ENCODE measurements around the gene AVL9. TPM values are rescaled to one million over a fixed set of nuclear protein-coding genes. Genes with fewer than 3 reads are reported as not detected.
"Not testable (repeated sequence)": the region's sequence is repeated elsewhere in the genome, so short reads cannot be mapped to it uniquely, and the experiment has no call there.

Gene AVL9
- polyA plus RNA-seq, 3 donors, result 22.9 to 39.5 (median 33.9) TPM

DNA sequence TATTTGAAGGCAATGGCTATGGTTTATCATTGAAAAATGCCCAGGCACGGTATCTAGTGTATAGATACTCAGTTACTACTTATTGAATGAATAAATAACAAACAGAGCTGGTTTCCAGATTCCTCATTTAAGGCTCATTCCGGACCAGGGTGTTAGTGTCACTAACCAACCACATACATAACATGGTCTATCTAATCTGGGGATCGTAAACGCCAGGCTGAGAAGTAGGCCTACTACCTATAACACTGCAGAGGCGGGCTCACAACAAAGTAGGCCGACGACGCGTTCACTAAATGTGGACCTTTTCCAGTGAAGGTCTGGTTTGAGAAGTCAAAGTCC is 5.5 kb upstream of the AVL9 start:
- no peak for DNase-seq

DNA sequence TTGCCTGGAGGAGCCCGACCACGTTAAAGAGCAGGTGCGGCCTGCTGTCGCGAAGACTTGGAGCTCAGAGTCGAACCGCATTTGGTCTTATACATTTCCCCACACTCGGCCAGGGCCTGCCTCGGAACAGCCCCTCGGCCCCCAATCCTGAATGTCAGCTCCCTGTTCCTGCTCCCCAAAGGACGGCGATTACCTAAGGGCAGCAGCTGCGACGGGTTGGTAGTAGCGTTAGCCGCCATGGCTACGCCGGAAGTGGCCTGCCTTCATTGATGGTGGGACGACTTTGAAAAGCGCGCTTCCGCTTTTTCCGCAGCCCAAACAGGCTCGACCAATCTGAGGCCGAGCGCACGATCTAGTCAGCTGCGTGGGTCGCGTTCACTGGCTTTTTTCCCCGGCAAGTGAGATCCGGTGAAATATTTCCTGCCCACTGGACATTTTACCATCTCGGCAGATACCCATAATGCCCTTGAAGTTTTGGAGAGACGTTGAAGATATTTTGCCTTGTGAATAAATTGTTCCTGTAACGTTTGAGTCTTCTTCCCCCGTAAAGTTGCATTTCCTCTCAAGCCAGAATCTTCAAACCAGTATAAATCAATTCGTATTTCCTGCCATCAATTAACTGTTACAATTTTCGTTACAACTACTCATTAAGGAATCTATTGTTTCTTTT is 5.0 kb upstream of the AVL9 start, which contains the start of gene LSM5:
TSS of gene LSM5 (minus strand) at position 254 of the 670 bp plus-strand sequence. CDS start at position 239, 15 bp downstream.
- DNase-seq, result peak; percentile 92

DNA sequence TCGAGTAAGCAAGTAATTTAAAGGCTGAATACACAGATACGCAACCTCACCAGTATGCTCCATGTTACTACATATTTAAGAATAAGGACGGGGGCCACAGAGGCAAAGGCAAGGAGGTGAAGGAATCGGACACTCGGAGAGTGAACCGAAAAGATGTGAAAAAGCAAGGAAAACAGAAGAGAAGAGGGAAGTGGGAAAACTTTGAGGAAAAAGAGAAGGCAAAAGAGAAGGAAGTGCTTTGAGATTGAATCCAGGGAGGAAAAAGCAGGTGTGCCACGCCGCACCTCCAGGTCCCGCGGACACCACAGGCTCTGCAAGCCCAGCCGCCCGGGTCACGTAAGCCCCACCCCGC is 367 bp upstream of the AVL9 start:
- DNase-seq, result no peak

DNA sequence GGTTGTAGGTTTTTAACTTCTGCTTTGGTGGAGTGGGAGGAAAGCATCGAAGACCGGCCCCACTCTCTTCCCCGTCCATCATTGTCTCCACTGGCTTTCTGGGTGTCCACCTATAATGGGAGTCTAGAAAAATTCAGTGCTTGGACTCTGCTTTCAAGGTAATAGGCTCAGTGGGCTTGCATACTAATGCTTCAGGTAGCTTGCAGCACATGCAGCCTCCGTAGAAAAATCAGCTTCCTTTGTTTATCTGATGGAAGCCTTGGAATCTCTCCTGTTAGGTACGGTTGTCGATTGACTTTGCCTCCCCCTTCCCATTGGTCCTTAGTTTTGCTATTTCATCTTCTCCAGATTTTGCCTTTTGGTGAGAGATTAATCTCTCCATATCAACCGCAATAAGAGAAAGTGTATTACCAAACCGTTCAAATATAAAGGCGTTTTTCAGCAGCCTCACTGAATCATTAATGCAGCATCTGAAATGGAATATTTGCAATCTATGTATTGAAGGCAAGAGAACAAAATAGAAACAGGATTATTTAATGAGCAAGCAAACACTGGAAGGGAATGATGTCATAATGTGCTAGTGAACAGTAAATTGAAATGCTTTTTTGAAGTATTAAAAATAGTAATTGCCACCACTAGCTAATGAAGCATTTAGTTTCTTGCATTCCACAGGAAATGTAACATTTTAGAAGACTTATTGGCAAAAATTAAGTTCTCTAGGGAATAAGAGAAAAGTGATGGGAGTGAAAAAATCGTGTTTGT is 944 bp downstream of the AVL9 start:
- DNase-seq, result no peak

DNA sequence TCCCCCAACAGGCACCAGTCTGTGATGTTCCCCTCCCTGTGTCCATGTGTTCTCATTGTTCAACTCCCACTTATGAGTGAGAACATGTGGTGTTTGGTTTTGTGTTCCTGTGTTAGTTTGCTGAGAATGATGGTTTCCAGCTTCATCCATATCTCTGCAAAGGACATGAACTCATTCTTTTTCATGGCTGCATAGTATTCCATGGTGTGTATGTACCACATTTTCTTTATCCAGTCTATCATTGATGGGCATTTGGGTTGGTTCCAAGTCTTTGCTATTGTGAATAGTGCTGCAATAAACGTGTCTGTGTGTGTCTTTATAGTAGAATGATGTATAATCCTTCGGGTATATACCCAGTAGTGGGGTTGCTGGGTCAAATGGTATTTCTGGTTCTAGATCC is 4.5 kb downstream of the AVL9 start:
- DNase-seq, result not testable (repeated sequence)

DNA sequence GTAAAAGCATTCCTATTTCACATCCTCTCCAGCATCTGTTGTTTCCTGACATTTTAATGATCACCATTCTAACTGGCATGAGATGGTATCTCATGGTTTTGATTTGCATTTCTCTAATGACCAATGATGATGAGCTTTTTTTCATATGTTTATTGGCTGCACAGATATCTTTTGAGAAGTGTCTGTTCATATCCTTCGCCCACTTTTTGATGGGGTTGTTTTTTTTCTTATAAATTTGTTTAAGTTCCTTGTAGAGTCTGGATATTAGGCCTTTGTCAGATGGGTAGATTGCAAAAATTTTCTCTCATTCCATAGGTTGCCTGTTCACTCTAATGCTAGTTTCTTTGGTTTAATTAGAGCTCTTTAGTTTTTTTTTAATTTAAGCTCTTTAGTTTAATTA is 4.9 kb downstream of the AVL9 start:
- DNase-seq, result not testable (repeated sequence)

DNA sequence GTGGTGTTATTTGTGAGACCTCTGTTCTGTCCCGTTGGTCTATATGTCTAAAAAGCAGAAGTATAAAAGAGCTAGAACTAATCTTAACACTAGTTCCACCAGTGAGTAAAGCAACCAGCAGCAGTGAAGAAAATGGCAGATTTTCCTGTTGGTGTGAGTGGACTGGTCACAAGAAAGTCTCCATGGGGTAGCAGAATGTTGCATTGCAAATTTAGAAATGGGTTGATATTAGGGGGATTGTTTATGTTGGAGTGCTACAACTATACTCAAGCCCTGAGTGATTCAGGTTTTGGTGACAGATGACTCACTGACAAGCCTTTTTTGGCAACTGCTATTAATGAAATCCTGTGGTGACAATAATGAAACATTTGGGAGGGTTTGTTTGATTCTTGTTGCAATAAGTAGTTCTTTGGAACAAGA is 5.6 kb downstream of the AVL9 start:
- DNase-seq, result no peak

DNA sequence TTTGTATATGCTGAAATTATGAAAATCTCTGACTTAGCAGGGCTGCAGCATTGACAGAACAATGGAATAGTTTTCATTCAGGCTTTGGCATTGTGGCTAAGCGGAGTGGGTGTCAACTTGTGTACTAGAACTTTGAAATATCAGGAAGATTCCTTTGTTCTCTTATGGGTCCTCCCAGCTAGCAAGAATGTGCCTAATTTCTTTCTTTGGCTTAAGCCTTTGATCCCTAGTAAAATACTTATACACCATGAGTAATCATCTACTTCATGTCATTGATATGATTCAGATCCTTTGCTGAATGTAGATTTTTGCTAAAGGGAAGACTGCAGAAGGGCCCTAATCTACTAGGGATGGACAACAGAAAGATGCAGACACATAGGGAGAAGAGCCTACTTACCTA is 6.2 kb downstream of the AVL9 start:
- no peak for DNase-seq

DNA sequence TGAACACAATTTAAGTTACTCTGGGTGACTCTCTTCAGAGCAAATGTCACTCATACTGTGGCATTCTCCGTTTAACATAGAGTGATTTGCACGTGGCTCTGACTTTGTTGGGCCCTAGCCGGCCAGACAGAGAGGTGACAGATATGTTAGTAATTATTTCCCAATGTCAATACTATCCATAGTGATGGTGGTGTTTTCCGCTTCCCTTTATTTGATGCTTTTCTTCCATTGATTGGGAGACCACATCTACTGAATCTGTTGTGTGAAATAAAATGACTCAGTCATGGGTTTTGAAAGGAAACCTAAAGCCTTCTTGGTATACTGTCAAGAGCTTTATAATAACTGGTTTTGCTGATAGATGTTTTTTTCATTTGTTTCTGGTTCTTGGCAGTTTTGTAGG is 7.4 kb downstream of the AVL9 start:
- no peak for DNase-seq

DNA sequence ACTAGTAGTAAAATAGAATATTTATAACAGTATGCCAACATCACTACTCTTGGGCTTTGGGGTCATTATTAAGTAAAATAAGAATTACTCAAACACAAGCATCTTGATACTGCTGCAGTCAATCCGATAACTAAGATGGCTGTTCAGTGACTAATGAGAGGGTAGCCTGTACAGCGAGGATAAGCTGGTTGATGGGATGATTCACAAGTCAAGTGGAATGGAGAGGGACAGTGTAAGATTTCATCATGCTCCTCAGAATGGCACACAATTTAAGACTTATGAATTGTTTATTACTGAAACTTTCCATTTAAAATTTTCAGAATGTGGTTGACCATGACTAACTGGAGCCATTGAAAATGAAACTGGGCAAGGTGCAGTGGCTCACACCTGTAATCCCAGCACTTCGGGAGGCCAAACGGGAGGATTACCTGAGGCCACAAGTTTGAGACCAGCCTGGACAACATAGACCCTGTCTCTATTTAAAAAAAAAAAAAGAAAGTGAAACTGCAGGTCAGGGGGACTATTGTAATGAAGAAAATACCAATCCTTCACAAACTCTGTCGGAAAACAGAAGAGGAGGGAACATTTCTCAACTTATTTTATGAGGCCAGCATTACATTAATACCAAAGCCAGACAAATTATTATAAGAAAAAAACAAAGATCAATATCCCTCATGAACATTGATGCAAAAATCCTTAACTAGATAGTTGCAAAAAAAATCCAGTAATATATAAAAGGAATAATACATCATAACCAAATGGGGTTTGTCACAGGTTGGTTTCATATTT is 11.2 kb downstream of the AVL9 start:
- no peak for DNase-seq

DNA sequence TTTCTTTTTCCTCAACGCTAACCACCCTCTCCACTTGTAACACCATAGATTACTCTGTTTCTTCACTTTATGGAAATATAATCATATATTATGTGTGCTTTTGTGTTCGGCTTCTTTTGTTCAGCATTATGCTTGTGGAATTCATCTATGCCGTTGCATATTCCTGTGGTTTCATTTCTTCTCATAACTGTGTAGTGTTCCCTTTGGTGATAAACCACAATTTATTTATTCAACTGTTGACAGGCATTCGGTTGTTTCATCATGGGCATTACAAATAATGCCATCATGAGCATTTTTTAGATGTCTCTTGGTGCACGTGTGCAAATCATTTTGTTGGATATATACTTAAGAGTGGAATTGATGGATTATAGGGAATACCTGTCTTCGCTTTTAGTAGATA is 12.1 kb downstream of the AVL9 start:
- no peak for DNase-seq

DNA sequence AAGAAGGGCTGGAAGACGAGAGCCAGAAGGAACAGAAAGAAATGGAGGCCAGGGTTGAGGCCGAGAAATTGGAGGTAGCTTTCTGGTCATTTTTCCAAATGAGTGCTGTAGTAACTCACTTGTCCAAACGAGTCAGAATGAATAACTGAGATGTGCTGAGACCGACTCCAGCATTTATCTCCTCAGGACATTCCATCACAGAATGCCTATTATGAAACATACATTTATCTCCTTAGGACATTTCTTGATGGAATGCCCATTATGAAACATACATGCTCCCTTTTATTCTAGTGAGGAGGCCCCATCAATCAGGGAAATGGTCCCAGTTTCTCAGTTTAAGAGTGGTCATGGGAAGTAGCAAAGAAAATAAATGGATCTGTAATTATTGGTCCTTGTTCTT is 16.5 kb downstream of the AVL9 start:
- no peak for DNase-seq

DNA sequence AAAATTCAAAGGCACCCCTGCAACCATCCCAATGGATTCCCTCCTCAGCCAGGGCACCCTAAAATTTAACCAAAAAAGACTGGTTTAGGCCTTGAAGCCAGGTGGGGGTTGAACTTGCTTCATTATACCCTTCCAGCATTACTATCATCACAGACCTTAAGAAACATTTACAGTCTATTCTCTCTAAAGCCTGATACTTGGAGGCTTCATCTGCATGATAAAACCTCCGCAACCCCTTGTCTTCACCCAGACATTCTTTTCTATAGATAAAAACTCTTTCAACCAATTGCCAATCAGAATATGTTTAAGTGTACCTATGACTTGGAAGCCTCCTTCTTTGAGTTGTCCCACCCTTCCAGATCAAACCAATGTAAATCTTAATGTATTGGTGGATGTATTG is 17.9 kb downstream of the AVL9 start:
- no peak for DNase-seq

DNA sequence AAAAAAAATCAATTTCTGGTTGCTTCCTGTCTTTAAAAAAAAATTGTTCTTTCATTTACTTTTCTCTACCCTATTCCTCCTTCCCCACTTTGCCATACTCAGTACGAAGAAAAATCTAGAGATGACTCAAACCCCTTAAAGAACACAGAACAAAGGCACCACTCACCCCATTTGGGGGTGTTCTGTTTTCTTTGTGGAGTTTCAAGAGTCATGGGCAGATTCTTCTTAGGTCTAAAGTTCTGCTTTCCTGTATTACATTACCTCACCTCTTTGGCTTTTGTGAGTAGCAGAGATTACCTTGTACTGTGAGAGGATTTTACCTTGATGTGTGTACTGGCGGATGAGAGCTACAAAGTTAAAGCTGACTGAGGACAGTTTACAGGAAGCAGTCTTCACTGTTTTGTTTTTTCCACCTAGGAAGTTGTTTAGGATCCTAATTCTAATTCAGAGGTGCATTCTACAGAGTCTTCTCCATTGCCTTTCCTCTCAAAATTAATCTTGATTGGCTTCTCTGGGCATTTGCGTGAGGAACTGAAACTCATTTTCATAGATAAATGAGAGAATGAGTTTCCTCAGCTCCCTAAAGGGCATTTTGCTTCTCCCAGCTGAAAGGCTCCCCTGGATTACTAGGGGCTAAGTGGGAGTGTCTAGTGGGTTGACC is 20.7 kb downstream of the AVL9 start:
- DNase-seq, result no peak

DNA sequence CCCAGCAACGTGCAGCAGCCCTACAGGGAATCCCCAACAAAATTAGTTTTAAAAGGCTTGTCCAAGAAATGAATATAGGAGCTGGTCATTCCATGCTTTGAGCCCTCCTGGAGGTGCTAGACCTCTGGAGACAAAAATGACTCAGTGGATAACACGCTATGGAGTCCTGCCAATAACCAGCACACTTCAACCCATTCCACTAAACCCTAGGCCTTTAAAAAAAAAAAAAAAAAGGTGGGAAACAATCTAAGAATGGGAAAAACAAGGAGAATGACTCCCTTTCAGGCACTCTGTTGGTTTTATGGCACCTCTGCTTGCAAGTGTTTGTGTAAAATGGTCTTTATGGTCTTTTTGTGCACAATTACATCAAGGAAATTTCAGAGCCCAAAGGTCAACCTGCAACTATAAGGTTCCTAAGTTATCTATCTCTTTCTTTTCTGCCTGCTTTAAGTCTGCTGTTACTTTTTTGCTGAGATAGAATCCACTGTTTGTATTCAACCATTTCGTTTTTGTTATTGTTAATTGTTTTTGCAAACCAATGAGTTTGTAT is 21.3 kb downstream of the AVL9 start:
- DNase-seq, result no peak

DNA sequence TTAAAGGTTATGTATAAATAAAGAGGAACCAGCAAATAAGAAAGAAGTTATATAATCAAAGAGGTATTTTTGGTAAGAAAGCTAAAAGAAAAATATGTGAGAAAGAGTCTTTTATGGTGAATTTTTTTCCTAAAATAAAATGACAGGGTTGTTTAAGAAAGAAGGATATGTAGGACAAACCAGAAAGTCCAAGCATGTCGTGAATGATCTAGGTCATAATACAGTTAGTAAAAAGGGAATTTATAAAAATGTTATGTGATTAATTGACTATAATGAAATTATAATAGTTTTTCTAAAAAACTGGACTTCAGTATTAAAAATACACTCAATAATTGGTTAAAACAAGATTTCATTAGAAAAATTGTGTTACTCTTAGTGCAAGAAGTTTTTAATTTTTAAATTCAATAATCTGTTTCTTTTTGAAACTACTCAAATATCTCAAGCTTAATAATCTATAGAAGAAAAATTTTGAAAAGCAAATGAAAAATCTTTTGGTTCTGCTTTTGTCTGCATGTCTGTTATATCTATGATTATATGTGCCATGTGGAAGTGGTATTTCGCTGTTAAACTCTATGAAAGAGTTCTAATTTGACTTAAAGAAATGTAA is 23.3 kb downstream of the AVL9 start:
- peak; percentile 34 for DNase-seq

DNA sequence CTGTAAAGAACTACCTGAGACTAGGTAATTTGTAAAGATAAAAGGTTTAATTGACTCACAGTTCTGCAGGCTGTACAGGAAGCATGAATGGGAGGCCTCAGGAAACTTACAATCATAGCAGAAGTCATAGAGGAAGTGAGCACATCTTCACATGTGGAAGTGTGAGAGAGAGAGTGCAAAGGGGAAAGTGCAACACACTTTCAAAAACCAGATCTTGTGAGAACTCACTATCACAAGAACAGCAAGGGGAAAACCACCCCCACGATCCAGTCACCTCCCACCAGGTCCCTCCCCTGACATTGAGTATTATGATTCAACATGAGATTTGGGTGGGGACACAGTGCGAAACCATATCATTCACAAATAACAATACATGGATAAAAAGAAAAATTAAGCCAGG is 24.5 kb downstream of the AVL9 start:
- DNase-seq, result no peak

DNA sequence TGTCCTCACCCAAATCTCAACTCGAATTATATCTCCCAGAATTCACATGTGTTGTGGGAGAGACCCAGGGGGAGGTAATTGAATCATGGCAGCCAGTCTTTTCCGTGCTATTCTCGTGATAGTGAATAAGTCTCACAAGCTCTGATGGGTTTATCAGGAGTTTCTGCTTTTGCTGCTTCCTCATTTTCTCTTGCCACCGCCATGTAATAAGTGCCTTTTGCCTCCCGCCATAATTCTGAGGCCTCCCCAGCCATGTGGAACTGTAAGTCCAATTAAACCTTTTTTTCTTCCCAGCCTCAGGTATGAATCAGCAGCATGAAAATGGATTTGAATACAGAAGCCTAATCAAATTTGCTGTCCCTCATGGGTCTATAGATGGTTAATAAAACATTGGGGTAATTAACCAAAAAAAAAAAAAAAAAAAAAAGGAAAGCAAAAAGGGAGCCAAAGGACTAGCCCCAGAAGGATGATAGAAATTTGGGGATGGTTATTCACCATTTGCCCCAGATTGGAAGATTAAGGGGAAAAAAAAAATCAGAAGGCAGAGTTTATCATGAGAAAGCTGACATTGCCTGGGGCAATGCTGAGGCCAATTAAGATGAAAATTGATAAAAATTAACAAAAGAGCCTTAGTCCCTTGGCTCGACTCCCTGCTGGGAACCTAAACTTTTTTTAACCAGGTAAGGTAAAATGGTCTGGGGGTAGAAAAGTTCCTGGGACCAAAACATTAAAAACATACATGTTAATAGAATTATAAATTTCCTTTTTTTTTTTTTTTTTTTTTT is 27.6 kb downstream of the AVL9 start:
- no peak for DNase-seq

DNA sequence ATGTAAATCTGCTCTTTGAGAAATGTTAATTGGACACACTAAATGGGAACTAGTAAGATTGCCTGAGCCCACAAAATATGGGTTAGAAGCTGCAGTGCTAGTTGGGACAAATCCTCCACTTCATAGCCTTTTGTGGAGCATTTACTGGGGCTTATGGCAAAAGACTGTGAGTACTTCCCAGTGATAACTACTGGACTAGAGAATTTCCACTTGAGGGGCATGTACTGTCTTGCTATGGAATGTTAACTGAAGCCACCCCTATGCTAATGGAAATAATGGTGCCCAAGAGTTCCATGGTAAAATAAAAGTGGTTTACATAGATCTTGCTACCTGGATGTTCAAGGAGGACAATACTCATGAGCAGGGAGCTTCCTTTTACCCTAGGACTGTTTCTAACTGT is 29.3 kb downstream of the AVL9 start:
- no peak for DNase-seq

DNA sequence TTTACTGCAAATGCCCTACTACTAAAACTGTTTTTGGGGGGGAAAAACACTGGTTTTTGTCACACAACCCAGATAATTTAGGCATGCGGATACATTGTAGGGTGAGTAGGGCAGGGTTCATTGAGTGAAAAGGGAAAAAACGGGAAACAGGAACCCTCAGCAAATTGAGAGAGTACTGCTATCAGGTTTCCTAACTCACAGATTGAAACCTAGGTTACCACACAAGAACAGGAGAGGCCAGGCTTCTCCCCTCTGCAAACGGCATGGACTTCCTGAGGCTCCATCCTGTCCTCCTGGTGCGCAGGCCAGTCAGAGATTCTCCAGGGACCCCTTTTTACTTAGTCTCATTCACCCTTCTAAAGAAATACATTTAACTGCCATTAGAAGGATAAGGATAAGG is 30.6 kb downstream of the AVL9 start:
- no peak for DNase-seq

DNA sequence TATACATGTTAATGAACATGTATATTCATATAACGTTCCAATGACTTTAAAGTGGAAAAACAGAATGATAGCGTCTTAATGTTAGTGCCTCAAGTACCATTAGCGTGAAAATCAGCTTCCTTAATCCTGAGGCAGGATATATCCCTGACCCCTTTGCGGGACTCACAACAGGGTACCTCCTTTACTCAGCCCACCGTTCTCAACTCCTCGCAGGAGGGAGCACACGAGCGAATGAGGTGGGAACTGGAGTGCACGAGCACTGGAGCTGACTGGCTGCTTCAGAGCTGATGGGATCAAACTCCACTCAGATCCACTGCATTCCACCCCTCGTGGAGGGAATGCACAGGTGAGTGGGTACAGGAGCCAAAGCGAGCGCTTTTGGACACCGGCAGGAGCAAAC is 36.1 kb downstream of the AVL9 start:
- DNase-seq, result no peak

Measured in renal pelvis (tissue), 4 donors.